Measurements from ENCODE around the gene BBIP1. TPM values are rescaled to one million over a fixed set of nuclear protein-coding genes. Genes with fewer than 3 reads are reported as not detected.

BBIP1 gene
- total and polyA plus RNA-seq, 9 of the 15 experiments (the other 6 are each of a cell fraction or from before 2014, with no cell fraction given), result 5.2 to 31.0 (median 19.4) TPM

GRCh38 chr10:110914431-110914830 lies 4.5 kb downstream of the BBIP1 start:
- BruUV-seq (replicated peaks), result no TSS peak
- in situ Hi-C loops (cut with MboI), result no loop called here
- Histone ChIP-seq H4K20me1 (replicated peaks; ENCODE audit: control insufficient read depth, insufficient read depth, low read length) (no peaks in the 10 kb centered on the region), H2AFZ (ENCODE audit: low read depth, low read length) (no peak overlapping the region), H3K27me3 (ENCODE audit: control insufficient read depth in 2 of 2, insufficient read depth in 2 of 2, low read length in 2 of 2) (no peaks in the 10 kb centered on the region), H3K9me3 (replicated peaks; ENCODE audit: control insufficient read depth, insufficient read depth, low read depth, low read length) (no peaks in the 10 kb centered on the region), H3K4me1 (replicated peaks in 1 of 2; ENCODE audit: control insufficient read depth in 2 of 2, insufficient read depth in 2 of 2, low read length in 2 of 2) (peaks cover 0 to 10% of the 10 kb centered on the region in 2 experiments; a peak in 2 of 5 replicates), H3K36me3 (ENCODE audit: control insufficient read depth, insufficient read depth, low read length) (no peaks in the 10 kb centered on the region), H3K79me2 (ENCODE audit: control insufficient read depth, insufficient read depth, low read length) (peaks cover 5% of the 10 kb centered on the region; the same call in 2 of the 3 replicates), H3K4me3 (no peak overlapping the region), H3K4me2 (ENCODE audit: insufficient read depth, low read length) (no peak overlapping the region), H3K27ac (ENCODE audit: extremely low read depth, low read depth, low read length) (no peak overlapping the region), H3K9me1 (ENCODE audit: control insufficient read depth, insufficient read depth, low read length) (no peaks in the 10 kb centered on the region), H3K9ac (ENCODE audit: insufficient read depth in 1 of 2, low read depth in 2 of 2, low read length in 2 of 2) (no peak overlapping the region)
- CTCF ChIA-PET (ENCODE audit: low intra/inter-chr PET ratio), result no interaction called here
- intact Hi-C loops (cut with micrococcal nuclease), result no loop called here
- no peak for FAIRE-seq
- WGBS (ENCODE audit: insufficient coverage, low coverage, missing lambda C conversion rate), result 54% methylated on average over 2 of the region's 2 CpGs
- TF ChIP-seq COPS2 (conservative IDR thresholded peaks at IDR 0.05) (no peak), TEAD1 (CRISPR knock-in tag; IDR thresholded peaks at IDR 0.05) (no peak), REST (IDR thresholded peaks at IDR 0.05; ENCODE audit: borderline replicate concordance) (no peak), REST (CRISPR knock-in tag; IDR thresholded peaks at IDR 0.05; ENCODE audit: low read depth) (no peak), KAT7 (CRISPR knock-in tag; IDR thresholded peaks at IDR 0.05; ENCODE audit: borderline replicate concordance) (no peak)
- TF ChIP-seq, protein P1, sequence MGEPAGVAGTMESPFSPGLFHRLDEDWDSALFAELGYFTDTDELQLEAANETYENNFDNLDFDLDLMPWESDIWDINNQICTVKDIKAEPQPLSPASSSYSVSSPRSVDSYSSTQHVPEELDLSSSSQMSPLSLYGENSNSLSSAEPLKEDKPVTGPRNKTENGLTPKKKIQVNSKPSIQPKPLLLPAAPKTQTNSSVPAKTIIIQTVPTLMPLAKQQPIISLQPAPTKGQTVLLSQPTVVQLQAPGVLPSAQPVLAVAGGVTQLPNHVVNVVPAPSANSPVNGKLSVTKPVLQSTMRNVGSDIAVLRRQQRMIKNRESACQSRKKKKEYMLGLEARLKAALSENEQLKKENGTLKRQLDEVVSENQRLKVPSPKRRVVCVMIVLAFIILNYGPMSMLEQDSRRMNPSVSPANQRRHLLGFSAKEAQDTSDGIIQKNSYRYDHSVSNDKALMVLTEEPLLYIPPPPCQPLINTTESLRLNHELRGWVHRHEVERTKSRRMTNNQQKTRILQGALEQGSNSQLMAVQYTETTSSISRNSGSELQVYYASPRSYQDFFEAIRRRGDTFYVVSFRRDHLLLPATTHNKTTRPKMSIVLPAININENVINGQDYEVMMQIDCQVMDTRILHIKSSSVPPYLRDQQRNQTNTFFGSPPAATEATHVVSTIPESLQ (CRISPR knock-in tag; IDR thresholded peaks at IDR 0.05), result no peak
- POLR2A ChIA-PET, result no interaction called here
- no peak for DNase-seq (ENCODE audit: extremely low read depth in 1 of 4, low spot score in 3 of 4)
- ATAC-seq, result no peak

All from K562 (cell line).